ENCODE measurements around the gene USP21. TPM values are rescaled to one million over a fixed set of nuclear protein-coding genes. Genes with fewer than 3 reads are reported as not detected.
A peak's percentile ranks its signal among the peaks of the same experiment; 100 is the strongest.

Gene USP21
- total and polyA plus RNA-seq, 9 of the 15 experiments (the other 6 are each of a cell fraction or from before 2014, with no cell fraction given) = 4.9 to 52.4 (median 21.6) TPM

DNA sequence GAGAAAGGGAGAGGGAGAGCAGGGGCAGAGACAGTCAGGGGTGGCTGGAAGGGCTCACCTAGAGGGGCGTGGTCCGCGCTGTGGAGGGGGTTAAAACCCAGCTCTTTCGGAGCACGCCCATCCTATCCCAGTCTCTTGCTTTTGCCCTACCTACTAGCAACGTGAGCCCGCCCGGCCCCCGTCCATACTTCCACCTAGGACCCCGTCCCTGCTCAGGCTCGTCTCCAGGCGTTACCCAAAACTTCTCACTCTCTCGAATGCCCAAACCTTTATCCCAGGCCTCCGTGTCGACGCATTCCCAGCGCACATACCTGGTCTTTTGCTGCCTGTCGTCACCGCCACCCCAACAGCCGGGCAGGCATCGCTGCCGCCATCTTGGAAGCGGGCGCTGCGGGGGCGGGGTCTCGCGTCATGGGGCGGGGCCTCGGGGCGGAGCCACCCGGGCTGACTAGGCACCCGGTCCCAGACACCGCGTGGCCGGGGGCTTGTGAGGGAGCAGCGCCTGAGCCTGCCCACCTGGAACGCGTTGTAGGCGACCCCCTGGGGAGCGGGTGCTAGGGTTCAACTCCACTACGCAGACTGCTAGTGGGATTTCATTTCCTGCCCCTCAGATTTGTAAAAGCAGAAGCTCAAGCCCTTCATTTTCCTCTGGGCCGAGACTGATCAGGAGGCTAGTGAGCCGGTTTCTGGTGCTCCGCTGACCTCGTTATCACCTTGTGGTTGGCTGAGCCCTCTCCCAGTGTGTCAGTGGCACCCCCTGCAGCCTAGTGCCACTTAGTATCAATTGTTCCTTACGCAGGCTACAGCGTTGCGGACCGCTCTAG, 18.0 kb downstream of the USP21 start, which contains the start of gene B4GALT3 (continued):
- 0 out of 2 replicates have a peak, but pooled peaks have one; percentile 70 for TF ChIP-seq PML (IDR thresholded peaks at IDR 0.05; ENCODE audit: low read length)
- TF ChIP-seq ZC3H8 (IDR thresholded peaks at IDR 0.05) = no peak
- TF ChIP-seq NRF1 (conservative IDR thresholded peaks at IDR 0.05 in 1 of 2, IDR thresholded peaks at IDR 0.05 in 1 of 2) = peak; percentile 47 to 65
- no peak for TF ChIP-seq MYBL2 (IDR thresholded peaks at IDR 0.05; ENCODE audit: low read depth)
- no peak for TF ChIP-seq MYBL2 (CRISPR knock-in tag; IDR thresholded peaks at IDR 0.05; ENCODE audit: borderline replicate concordance)
- peak; percentile 86; the same call in 1 of the 2 replicates for TF ChIP-seq ZNF766 (CRISPR knock-in tag; conservative IDR thresholded peaks at IDR 0.05)
- TF ChIP-seq GTF2F1 (IDR thresholded peaks at IDR 0.05; ENCODE audit: low read depth, low read length) = no peak
- TF ChIP-seq MTA3 (IDR thresholded peaks at IDR 0.05; ENCODE audit: borderline replicate concordance) = peak; percentile 90
- peak; percentile 43; the same call in 1 of the 2 replicates for TF ChIP-seq ZNF263 (CRISPR knock-in tag; IDR thresholded peaks at IDR 0.05; ENCODE audit: borderline replicate concordance)
- TF ChIP-seq ATF1 (CRISPR knock-in tag; IDR thresholded peaks at IDR 0.05) = no peak
- TF ChIP-seq ATF1 (tag; IDR thresholded peaks at IDR 0.05) = peak; percentile 91
- no peak for TF ChIP-seq ZNF146 (CRISPR knock-in tag; IDR thresholded peaks at IDR 0.05; ENCODE audit: unreplicated experiment)
- no peak for TF ChIP-seq SAFB2 (IDR thresholded peaks at IDR 0.05; ENCODE audit: borderline replicate concordance, low read depth, low read length, severe bottlenecking)
- TF ChIP-seq TAL1 (IDR thresholded peaks at IDR 0.05) = 0 out of 2 replicates have a peak, but pooled peaks have one; percentile 3
- no peak for TF ChIP-seq CEBPB (tag; IDR thresholded peaks at IDR 0.05)
- TF ChIP-seq, protein P1, sequence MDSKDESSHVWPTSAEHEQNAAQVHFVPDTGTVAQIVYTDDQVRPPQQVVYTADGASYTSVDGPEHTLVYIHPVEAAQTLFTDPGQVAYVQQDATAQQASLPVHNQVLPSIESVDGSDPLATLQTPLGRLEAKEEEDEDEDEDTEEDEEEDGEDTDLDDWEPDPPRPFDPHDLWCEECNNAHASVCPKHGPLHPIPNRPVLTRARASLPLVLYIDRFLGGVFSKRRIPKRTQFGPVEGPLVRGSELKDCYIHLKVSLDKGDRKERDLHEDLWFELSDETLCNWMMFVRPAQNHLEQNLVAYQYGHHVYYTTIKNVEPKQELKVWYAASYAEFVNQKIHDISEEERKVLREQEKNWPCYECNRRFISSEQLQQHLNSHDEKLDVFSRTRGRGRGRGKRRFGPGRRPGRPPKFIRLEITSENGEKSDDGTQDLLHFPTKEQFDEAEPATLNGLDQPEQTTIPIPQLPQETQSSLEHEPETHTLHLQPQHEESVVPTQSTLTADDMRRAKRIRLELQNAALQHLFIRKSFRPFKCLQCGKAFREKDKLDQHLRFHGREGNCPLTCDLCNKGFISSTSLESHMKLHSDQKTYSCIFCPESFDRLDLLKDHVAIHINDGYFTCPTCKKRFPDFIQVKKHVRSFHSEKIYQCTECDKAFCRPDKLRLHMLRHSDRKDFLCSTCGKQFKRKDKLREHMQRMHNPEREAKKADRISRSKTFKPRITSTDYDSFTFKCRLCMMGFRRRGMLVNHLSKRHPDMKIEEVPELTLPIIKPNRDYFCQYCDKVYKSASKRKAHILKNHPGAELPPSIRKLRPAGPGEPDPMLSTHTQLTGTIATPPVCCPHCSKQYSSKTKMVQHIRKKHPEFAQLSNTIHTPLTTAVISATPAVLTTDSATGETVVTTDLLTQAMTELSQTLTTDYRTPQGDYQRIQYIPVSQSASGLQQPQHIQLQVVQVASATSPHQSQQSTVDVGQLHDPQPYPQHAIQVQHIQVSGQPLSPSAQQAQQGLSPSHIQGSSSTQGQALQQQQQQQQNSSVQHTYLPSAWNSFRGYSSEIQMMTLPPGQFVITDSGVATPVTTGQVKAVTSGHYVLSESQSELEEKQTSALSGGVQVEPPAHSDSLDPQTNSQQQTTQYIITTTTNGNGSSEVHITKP (IDR thresholded peaks at IDR 0.05; ENCODE audit: partially characterized antibody) = peak; percentile 95
- TF ChIP-seq ATF7 (IDR thresholded peaks at IDR 0.05) = peak; percentile 66
- peak; percentile 96 for TF ChIP-seq CBFB (CRISPR knock-in tag; IDR thresholded peaks at IDR 0.05)
- TF ChIP-seq RBFOX2 (IDR thresholded peaks at IDR 0.05; ENCODE audit: low read depth, low read length) = peak; percentile 95
- TF ChIP-seq, protein P2, sequence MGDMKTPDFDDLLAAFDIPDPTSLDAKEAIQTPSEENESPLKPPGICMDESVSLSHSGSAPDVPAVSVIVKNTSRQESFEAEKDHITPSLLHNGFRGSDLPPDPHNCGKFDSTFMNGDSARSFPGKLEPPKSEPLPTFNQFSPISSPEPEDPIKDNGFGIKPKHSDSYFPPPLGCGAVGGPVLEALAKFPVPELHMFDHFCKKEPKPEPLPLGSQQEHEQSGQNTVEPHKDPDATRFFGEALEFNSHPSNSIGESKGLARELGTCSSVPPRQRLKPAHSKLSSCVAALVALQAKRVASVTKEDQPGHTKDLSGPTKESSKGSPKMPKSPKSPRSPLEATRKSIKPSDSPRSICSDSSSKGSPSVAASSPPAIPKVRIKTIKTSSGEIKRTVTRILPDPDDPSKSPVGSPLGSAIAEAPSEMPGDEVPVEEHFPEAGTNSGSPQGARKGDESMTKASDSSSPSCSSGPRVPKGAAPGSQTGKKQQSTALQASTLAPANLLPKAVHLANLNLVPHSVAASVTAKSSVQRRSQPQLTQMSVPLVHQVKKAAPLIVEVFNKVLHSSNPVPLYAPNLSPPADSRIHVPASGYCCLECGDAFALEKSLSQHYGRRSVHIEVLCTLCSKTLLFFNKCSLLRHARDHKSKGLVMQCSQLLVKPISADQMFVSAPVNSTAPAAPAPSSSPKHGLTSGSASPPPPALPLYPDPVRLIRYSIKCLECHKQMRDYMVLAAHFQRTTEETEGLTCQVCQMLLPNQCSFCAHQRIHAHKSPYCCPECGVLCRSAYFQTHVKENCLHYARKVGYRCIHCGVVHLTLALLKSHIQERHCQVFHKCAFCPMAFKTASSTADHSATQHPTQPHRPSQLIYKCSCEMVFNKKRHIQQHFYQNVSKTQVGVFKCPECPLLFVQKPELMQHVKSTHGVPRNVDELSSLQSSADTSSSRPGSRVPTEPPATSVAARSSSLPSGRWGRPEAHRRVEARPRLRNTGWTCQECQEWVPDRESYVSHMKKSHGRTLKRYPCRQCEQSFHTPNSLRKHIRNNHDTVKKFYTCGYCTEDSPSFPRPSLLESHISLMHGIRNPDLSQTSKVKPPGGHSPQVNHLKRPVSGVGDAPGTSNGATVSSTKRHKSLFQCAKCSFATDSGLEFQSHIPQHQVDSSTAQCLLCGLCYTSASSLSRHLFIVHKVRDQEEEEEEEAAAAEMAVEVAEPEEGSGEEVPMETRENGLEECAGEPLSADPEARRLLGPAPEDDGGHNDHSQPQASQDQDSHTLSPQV (IDR thresholded peaks at IDR 0.05) = peak; percentile 91
- no peak for TF ChIP-seq SNIP1 (IDR thresholded peaks at IDR 0.05; ENCODE audit: low read depth)
